HL-60 (cell line): Measurements from ENCODE around the gene METTL2B.

ENCODE experiments used
- CTCF ChIP-seq: IDR thresholded peaks from one replicate; pipeline ENCODE4 v1.5.1; 2011; ENCODE audit warnings: low read length, control low read depth, inconsistent platforms; ENCODE audit not compliant: insufficient read depth
- POLR2AphosphoS5 ChIP-seq: IDR thresholded peaks from 2 replicates; pipeline ENCODE4 v1.6.1; 2012; ENCODE audit warnings: low read depth
- REST ChIP-seq: IDR thresholded peaks from 2 replicates; pipeline ENCODE4 v1.6.1; 2012; ENCODE audit warnings: low read depth; ENCODE audit not compliant: insufficient replicate concordance

DNA sequence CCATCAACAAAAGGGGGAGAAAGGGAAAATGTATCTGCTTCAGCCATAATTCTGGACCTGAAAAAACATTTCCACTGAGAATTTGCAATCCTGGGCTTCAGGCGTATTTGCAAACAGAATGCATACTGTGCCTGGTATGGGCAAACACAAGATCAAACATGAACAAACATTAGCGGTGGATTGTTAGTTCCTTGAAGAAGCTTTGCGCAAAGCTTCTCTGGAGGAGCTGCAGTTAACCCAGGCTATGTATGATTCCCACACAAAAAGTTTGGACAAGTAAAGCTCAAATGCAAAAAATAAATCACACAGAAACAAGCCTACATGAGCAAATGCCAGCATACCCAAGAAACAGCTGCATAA lies 41.2 kb upstream of the METTL2B start:
- TF ChIP-seq CTCF (no peak), REST (no peak), POLR2AphosphoS5 (no peak)
